Measurements from ENCODE around the gene ARMC12.
"Not testable (repeated sequence)": the region's sequence is repeated elsewhere in the genome, so short reads cannot be mapped to it uniquely, and the experiment has no call there.

ARMC12 gene

DNA sequence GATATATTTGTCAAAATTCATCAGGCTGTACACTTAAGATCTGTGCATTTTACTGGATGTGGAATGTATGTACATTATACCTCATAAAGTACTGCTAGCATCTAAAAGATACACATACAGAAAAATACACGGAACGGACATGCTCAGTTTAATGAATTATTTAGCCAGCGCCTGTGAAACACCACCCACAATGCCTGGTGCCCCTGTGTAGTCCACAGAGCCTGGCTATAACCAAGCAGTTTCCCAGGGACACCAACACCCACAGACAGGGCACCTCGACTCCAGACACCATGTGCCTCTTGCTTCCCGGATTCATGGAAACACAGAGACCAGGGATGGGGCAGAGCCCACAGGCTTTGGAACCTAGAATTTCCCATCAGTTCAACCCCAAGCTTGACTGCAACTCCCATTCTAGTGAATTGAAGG, 17.4 kb upstream of the ARMC12 start:
- no peak for DNase-seq

- DNase-seq = no peak
Observed at GRCh38 chr6:35719830-35720733, 16.8 kb upstream of the ARMC12 start.

DNA sequence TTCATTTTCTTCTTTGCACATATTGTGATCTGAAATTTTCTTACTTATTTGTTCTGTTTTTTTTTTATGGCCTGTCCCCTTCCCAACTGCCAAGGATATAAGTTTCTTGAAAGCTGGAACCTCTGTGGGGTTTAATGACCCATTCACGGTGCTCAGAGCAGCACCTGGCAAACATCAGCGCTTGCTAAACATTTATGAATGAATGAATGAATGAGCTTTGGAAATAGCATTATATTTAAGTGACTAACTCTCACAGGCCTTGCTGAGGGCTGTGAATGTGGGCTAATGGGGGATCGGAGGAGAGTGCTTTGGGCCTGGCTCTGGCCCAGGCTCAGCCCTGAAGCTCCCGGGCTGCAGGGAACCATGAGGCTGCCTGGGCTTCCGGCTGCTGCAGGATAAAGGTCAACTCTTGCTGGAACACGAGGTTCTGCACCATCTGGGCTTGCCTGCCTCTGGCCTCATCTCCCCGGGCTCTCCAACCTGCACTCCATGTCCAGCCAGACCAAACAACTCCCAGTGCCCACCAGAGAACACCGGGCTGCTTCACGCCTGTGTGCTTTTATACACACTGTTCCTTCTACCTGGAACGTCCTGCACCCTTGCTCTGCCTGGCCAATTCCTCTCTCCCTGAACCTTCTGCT, 14.6 kb upstream of the ARMC12 start:
- no peak for DNase-seq

DNA sequence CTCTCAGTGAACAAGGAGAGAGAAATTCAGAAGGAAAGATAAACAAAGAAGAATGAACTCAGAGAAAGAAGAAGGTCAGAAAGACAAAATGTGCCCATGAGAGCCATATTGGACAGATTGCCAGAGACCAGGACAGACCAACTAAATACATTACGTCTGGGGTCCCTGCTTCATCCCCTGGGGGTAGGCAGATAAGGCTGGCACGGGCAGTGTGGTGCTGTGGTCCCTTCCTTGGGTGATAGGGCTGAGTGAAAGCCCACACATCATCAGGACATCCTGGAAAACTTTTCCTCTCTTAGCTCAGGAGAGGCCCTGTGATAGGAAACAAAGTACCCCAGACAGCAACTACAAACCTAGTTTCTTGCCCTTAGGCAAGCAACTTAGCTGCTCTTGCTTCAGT, 13.2 kb upstream of the ARMC12 start:
- no peak for DNase-seq

DNA sequence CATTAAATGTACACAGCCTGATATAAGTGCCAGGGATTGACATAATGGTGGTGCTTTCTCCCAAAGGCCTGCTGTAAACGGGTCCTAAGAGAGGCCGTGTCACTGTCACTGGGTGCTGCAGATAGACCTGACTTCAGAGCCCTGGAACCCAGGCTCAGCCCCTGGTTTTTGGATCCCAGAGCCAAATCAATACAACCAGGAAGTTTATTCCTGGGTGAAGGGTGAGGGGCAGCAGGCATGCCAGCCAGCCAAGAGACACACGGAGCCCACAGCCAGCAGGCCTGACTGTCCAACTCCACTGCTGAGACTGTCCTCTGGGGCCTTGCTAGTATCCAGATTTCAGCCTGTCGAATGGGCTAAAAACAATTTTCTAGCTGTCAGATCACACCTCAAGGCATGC, 12.8 kb upstream of the ARMC12 start:
- DNase-seq = no peak

DNA sequence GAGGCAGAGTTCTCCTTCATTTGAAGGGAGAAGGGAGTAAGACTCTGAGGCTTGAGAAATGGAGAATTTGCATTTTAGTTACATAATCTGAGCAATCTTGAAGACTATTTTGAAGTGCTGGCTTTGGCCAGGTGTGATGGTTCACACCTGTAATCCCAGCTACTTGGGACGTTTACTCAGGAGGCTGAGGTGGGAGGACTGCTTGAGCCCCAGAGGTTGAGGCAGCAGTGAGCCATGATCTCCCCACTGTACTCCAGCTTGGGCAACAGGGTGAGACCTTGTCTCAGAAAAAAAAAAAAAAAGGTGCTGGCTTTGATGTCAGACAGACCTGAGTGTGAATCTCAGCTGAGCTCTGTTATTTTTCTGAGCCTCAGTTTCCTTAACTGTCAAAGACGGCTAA, 12.4 kb upstream of the ARMC12 start:
- DNase-seq = no peak

DNA sequence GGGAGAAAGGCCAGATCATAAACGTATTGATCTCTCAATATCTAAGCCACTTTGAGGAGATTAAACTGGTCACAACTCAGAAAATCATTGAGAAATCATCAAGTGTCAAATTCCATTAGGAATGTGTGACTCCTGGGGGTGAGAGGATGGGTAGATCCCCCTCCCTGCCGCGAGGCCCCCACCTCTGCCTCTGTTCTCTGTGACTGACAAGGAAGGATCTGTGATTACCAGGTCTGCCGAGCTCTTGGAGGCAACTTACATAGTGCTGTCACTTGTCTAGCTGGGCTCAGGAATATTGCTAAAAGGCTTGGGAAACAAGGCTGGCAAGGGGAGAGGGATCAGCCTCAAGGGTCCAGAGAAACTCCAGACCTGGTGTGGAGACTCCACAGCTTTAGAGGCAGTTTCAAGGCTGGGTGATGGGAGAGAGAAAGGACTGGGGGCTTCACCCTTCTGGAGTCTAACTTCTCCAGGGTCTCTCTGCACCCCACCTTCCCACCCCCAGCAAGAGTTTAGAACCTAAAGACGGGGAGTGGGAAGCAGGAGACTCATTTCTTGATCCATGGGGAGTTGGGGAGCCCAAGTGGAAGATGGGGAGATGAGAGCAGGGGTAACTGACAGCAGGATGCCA, 11.6 kb upstream of the ARMC12 start:
- no peak for DNase-seq

- no peak for DNase-seq
Observed at GRCh38 chr6:35725721-35726438, 11.0 kb upstream of the ARMC12 start.

DNA sequence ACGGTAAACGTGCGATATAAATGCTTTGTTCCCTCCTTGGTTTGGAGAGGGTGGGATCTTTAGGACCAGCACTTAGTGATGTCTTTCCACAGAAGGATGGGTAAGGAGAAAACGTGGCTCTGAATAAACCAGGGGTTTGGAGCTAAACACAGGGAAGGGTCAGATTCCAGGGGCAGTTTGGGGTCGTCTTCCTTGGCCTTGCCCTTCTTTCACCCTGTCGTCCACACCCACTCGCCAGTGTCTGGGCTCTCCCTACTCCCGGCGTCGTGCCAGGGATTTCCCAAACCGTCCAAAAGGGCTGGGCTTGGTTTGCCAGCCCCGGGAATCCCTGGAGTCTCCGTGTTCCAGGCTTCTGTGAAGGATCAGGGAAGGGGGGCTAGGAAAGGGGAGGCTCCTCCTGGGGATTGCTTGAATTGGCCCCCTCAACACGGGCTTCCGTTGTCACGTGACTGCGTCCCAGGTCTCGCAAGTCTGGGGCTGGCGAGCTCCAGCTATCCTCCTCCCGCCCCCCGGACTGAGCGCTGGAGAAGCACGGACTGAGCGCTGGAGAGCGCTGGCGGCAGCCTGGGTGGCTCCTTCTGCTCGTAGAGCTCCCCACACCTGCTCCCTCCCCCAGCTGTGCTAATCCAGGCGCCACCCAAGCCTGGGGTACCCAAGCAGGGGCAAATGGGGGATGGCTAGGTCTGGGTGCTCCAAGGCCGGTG, 9.4 kb upstream of the ARMC12 start:
- DNase-seq = no peak

DNA sequence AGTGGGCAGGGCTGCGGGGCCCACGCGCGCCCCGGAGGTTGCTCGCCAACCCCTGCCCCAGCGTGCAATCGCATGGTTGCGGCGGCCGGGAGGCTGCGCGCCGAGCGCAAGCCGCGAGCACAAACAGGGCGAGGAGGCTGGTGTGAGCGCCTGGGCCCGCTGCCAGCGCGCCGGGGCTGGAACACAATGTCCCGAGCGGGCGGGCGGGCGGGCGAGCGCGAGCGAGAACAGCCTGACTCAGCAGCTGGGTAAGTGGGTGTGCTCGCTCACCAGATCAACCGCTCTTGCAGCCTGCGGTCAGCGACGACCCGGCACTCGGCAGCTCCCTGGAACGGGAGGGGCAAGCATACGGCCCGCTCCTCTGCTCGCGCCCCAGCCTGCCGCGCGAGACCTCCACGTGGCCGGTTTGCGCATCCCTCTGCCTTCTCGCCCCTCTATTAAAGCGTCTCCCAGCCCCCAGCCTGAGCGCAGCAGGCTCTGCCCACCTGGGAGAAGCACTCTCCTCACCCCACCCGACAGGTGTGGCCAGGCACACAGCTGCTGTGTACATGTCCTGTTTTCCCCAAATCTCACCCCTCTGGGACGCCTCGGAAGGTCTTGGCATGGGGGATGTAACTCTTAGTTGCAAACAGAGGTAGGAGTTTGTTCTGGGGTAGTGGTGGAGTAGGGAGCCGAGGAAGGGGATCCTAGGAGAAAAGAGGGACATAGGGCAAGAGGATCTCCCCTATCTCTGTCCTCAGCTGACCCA, 8.7 kb upstream of the ARMC12 start:
- DNase-seq = no peak

DNA sequence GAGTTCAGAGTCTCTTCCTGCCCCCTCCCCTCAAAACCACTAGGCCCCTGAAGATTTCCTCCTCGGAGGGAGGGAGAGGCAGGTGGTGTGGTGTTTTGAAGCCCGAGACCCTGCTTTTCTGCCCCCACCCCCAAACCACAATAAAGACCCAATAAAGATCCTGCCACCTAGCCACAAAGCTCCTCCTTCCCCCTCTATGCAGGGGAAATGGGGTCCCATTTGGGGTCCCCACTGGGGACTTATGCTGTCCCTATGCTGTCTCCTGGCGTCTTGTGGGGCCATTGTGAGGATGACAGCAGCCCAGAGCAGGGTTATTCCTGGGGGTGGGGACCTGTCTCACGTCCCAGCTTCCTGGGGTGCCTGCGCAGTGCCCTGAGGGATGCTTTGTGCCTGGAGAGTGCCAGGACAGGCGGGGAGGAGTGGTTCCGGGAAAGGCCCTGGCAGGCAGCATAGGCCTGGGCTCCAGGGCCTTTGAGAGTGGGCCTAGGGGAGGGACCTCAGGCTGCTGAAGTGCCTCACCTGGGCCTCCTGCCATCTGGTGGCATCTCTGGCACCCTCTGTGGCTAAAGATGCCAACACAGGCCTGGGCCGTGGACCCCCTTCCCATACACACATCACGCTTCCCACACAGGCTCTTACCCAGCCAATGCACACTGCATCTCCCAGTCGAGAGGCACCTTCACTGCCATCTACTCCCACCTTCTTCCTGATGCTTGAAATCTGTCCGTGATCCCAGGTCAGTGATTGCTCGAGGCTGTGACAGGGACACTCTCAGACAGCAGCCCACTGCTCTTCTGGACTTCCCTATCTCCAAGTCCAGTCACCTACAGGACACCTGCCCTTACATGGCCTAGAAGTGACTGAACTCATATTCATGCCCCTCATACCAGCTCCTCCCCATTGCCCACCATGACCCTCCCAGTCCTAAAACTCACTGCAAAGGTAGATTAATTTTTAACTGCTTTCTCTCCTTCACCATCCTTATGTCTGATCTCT, 7.9 kb upstream of the ARMC12 start:
- DNase-seq = no peak

DNA sequence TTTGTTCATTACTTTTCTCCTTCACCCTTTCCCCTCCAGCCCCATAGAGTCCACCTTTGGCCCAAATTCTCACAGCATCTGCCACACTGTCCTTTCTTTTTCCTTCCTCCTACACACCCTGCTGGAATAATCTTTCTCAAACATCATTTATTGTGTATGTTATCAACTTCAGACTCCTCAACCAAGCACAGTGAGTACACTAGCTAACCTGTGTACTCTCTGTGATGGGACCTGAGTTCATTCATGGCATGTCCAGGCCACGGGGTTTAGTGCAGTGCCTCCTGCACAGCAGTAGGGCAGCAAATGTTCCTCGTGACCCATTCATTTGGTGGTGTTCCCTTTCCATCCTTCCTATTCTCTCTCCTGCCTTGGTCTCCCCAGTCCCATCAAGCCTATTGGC, 7.1 kb upstream of the ARMC12 start:
- DNase-seq = no peak

DNA sequence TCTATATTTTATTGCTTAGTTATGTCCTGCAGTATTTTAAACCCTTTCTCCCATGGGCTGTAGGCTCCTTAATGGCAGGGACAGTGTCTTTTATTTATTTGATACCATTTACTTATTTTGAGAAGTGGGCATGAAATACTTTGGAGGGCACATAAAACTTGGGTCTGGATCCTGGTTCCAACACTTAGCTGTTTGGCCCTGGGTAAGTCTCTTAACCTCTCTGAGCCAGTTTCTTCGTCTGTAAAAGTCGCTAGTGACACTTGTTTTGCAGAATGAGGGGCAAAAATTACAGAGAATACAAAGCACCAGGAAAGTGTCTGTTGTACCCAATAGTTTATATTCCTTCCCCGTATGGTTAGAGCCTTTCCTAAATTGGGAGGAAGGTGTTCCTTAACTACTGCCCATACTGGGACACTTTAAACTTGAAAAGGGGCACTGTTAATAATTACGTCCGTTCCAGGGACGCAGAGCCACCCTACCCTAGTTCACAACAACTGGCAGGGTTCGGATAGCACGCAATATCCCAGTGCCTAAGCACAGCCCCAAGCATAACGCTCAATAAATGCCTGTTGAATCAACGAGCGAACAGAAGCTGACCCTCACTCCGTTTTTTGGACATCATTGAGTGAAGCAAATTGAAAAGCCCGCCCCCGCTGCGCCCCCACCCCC, 6.0 kb upstream of the ARMC12 start:
- no peak for DNase-seq

- no peak for DNase-seq
Observed at GRCh38 chr6:35731414-35731735, 5.5 kb upstream of the ARMC12 start.

- no peak for DNase-seq
Observed at GRCh38 chr6:35731736-35732532, 4.9 kb upstream of the ARMC12 start.

GRCh38 chr6:35733633-35734032, 3.2 kb upstream of the ARMC12 start:
- no peak for DNase-seq

DNA sequence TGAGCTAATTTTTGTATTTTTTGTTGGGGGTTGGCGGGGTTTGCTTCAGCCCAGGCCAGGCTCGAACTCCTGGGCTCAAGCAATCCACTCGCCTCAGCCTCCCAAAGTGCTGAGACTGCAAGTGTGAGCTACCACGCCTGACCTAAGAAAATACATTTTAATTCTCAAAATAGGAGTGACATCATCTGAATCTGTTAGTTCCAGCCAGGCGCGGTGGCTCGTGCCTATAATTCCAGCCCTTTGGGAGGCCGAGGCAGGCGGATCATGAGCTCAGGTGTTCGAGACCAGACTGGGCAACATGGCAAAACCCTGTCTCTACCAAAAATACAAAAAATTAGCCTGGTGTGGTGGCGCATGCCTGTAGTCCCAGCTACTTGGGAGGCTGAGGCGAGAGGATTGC, 2.5 kb upstream of the ARMC12 start:
- DNase-seq = not testable (repeated sequence)

DNA sequence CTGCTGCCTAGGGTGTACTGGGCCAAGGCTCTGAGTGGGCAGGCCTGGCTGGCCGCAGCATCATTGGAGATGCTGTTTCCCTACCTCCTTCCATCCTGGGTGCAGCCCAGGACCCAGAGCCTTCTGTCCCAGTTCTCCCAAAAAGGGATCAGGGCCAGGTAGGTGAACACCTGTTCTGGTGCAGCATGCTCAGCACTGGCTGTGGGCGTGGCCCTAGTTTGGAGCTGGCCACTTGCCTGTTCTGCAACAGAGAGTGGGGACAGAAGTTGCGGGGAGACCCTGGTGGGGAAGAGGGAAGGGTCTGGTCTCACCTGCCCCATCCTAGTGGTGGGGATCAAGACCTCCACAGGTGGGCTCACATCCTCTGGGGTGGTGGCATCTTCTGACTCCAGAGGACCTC, 1.4 kb upstream of the ARMC12 start:
- no peak for DNase-seq

DNA sequence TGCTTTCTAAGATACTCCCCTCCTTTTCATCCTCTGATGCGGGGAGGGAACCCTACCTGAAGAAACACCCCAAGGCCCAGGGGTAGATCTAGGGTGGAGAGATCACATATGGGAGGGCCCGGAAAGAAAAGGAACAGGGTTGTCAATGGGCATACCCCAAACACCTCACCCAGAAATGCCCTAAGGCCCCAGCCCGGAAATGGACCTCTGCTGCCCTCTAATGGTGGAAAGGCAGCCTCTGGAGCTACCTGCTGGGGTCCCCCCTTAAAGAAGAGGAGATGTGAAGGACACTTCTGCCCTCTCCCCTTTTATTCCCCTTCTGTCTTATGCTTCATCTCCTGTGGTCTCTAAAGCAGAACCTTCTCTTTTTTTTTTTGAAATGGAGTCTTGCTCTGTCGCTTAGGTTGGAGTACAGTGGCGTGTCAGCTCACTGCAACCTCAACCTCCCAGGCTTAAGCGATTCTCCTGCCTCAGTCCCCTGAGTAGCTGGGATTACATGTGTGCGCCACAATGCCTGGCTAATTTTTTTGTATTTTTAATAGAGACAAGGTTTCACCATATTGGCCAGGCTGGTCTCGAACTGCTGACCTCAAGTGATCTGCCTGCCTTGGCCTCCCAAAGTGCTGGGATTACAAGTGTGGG, 458 bp upstream of the ARMC12 start:
- no peak for DNase-seq

All from NCI-H1417 treated with DMSO at 0.1 percent for 48 hours (cell line).